GM19463 (cell line): ENCODE results near the gene SRPX.

Source experiments
- ATAC-seq: cut with Tn5 transposase; IDR thresholded peaks from one replicate; pipeline ENCODE4 v1.9.1; 2021; ENCODE audit warnings: mild to moderate bottlenecking, moderate library complexity; ENCODE audit not compliant: unreplicated experiment

SRPX gene

DNA sequence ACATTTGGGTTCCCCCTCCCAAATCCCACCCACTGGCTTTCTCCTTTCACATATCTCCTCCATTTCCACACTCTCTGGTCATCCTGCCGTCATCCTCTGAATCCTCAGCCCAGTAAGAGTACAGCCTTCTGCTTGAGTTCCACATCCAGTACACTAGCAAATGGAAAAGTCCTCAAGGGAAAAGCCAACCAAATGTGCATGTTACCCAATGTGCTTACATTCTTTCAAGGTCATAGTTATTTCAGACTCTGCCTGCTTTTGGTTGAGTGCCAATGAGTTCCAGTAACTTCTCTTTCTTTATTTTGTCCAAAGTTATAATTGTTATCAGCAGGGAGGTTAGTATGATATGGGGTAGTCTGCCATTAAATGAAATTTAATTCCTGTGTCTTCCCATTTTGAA is 78.1 kb downstream of the SRPX start:
- ATAC-seq = no peak

GRCh38 chrX:38138900-38139299 is 81.8 kb downstream of the SRPX start:
- ATAC-seq = no peak

- no peak for ATAC-seq
Observed at GRCh38 chrX:38138157-38138891, 82.3 kb downstream of the SRPX start.

DNA sequence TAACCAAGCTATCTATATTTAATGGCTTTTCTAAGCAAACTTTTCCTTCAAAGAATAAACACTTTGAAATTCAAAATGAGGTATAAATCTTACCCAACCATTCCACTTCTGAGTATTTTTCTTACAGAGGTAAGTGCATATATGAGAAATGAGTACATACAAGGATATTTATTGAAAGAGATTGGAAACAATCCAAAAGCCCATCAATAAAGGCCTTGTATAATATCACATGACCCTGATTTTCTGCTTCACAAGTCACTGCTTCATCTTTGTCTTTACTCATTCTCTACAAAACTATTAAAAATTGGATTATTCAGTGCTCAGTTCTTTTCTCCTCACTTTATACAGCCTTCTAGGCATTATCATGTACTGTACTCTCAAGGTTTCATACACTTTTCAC is 91.3 kb downstream of the SRPX start:
- no peak for ATAC-seq

DNA sequence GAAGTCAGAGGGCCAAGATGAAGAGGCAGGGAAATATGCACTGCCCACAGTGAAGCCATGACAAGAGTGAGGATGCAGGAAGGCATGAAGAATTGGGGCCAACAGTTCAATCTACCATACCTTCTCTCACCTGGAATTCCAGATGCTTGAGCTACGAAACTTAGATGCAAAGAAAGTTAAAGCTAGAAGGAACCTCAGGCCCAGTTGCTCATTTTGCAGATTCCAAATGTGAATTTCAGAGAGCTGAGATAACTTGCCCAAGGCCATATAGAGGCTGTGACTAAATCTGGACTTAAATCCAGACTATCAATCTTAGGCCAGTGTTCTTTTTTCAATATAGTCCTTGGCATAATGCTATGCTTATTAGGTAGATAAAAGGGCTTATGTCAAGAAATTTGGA is 92.7 kb downstream of the SRPX start:
- ATAC-seq = no peak

DNA sequence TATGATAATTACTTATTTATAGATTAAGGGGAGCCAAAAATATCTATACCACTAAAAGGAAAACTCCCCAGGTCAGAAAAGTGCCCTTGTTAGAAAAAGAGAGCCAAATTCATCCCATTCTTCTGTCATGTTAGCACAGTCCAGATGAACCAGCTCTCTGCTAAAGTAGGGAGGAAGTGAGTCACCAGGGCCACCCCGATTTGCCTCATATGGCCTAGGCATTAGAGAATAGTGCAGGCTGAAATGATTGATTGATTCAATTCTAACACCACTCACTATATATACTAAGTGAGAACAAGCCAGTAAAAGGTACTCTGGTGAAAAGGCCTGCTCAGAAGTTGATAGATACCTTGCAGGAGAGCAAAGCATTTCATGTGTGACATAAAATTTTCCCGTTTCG is 94.5 kb downstream of the SRPX start:
- no peak for ATAC-seq

DNA sequence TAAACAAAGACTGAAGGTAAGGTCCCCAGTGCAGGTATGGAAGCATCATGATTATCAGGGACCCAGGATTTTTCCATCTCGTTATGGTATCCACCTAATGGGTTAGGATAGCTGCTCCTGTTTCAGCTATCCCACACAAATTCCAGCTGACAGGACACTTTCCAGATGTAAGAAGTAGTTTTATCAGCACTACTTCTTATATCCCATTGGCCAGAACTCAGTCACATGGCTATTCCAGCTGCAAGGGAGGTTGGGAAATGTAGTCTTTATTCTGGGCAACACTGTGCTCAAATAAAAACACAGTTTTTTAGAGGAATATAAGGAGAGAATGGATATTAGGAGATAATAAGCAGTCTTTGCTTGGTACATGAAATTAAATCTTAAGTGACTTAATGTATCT is 96.7 kb downstream of the SRPX start:
- no peak for ATAC-seq

DNA sequence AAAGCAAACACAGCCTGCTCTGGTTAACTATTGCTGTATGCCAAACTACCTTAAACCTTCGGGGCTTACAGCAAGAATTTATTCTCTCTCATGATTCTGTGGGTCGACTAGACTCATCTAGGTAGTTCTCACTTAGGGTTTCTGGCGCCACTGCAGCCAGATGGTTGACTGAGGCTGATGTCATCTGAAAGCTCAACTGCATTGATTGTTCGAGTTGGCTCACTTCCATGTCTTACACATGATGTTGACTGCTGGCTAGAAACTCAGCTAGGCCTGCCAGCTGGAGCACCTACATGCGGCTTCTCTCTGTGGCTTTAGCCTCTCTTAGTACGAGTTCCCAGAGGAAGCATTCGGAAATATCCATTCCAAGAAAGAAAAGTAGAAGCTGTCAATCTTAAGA is 103.2 kb downstream of the SRPX start:
- ATAC-seq = peak; percentile 37

GRCh38 chrX:38116706-38117105 is 104.0 kb downstream of the SRPX start:
- no peak for ATAC-seq

- ATAC-seq = peak; percentile 90
Observed at GRCh38 chrX:38112566-38112965, 108.1 kb downstream of the SRPX start.

- ATAC-seq = no peak
Observed at GRCh38 chrX:38111196-38111595, 109.5 kb downstream of the SRPX start.

GRCh38 chrX:38110231-38110630 is 110.4 kb downstream of the SRPX start:
- ATAC-seq = no peak

DNA sequence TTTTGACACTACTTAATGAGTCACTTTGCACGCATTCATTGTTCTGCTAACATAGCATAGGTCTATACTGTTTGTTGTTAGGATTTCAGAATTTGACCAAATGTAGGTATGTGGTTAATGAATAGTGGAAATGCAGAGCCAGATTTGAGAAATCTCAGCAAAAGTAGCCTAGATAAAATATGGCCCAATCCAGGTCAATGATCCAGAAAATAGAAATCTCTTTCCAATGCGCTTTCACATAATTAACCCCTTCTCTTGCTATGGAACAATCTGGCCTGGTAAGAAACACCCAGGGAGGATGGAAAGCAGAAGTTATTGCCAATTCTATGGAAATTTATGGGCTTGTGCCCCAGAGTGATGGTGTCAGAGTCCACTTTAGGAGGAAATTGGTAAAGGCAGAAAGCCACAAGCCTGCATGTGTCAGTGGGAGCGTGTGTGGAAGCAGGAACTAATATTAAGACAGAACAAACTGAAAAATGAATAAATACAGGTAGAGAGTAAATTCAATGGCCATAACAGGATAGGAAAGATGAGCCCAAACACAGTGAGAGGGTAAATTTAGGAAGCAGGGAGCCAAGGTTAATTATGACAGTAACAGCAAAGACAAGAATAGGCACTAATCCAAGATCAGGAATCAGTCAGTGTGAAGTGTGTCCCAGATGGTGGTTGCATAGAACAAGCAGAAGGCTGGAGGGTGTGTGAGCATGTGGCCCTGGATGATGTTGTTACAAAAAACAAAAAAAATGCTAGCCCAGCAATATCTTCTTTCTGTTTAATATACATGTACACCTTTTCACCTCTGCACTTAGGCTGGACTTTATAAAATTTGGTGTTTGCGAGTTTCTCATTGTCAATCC is 111.4 kb downstream of the SRPX start:
- no peak for ATAC-seq

DNA sequence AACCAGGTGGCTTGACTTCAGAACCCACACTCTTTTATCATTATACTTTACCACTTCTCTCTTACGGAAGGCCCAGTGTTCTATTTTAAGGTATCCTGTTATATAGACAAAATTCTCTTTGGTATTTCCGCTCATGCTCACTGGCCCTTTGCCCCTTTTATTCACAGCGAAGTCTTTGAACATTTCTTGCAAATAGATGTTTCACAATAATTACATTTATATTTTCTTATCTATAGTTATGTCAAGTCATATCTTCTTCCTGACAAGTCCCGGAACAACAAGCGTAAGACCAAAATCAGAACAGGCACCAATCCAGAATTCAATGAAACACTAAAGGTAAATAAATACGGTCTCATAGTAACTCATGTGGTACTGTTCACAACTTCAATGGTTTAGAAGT is 112.3 kb downstream of the SRPX start:
- no peak for ATAC-seq

GRCh38 chrX:38106991-38107655 is 113.5 kb downstream of the SRPX start:
- no peak for ATAC-seq

- ATAC-seq = no peak
Observed at GRCh38 chrX:38105216-38105725, 115.4 kb downstream of the SRPX start.

- peak; percentile 81 for ATAC-seq
Observed at GRCh38 chrX:38103857-38104812, 116.5 kb downstream of the SRPX start.

DNA sequence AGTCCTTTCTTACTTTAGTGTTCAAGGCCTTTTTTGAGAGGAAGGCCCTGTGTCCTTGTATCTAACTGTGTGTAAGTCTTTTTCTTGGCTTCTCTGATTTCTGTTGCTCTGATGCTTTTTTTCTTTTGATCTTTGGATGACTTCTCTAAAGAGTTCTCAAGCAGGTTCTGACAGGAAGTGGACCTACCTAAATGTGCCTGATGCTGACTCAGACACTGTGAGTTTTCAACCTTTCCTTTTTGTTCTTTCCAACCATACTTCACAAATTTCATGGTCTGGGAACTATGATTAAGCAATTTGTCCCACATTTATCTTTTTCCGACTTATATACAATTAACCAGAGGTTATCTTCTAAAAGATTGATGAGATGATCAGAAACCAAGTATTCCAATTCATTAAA is 117.8 kb downstream of the SRPX start:
- ATAC-seq = no peak

DNA sequence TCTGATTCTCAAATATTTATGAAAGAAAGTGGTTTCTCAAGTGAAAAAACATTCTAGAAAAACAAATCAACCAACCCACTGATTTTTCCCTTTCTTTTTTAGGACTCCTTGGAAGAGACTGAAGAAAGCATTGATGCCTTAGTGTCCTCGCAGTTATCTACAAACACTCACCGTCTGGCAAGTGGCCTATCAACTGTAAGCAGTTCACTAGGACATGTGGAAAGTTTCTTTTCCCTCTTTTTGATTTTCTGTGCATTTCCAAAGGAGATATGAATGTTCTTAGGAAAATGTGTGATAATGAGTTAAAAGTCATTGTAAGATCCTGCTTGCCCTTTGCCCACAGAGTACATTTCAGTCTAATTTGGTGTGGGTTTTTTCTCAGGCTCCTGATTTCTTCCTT is 118.4 kb downstream of the SRPX start:
- ATAC-seq = no peak

DNA sequence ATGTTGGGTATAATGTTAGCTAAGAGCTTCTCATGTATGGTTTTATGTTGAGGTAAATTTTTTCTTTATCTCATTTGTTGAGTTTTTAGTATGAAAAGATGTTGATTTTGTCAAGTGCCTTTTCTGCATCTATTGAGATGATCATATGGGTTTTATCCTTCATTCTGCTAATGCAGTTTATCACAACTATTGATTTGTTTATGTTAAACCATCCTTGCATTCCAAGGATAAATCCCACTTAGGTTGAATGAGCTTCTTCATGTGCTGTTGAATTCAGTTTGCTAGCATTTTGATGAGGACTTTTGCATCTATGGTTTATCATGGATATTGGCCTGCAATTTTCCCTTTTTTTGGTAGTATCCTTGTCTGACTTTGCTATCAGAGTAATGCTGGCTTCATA is 121.0 kb downstream of the SRPX start:
- no peak for ATAC-seq
